Smooth muscle cell (in vitro differentiated cells): ENCODE measurements around the gene NR2C2. TPM values are rescaled to one million over a fixed set of nuclear protein-coding genes. Genes with fewer than 3 reads are reported as not detected.

Source experiments
- DNase-seq: peaks from one replicate; lab custom pipeline; 2025; ENCODE audit not compliant: unreplicated experiment; lab: John Stamatoyannopoulos, UW
- H2AFZ ChIP-seq: fragments of 200-600 bp; sonication (generic); 2 replicates; pipeline ENCODE4 v1.6.0; 2016; ENCODE audit warnings: antibody characterized with exemption, low read depth, mild to moderate bottlenecking
- H3F3A ChIP-seq: fragments of 200-600 bp; sonication (generic); 2 replicates; pipeline ENCODE4 v1.6.0; 2017; ENCODE audit warnings: antibody characterized with exemption, low read depth
- H3K27ac ChIP-seq: fragments of 200-600 bp; sonication (generic); 2 replicates; pipeline ENCODE4 v1.5.1; 2016; ENCODE audit warnings: low read depth, mild to moderate bottlenecking
- H3K27me3 ChIP-seq: fragments of 200-600 bp; sonication (generic); 2 replicates; pipeline ENCODE4 v1.6.1; 2016; ENCODE audit warnings: low read depth, mild to moderate bottlenecking
- H3K36me3 ChIP-seq: fragments of 200-600 bp; sonication (generic); 2 replicates; pipeline ENCODE4 v1.5.1; 2016; ENCODE audit warnings: low read depth
- H3K4me1 ChIP-seq: fragments of 200-600 bp; sonication (generic); 2 replicates; pipeline ENCODE4 v1.5.1; 2016; ENCODE audit warnings: low read depth
- H3K4me2 ChIP-seq: fragments of 200-600 bp; sonication (generic); 2 replicates; pipeline ENCODE4 v1.6.0; 2016; ENCODE audit warnings: mild to moderate bottlenecking
- H3K4me3 ChIP-seq: fragments of 200-600 bp; sonication (generic); 2 replicates; pipeline ENCODE4 v1.5.1; 2016; ENCODE audit warnings: mild to moderate bottlenecking
- H3K79me2 ChIP-seq: fragments of 200-600 bp; sonication (generic); 2 replicates; pipeline ENCODE4 v1.6.0; 2016; ENCODE audit warnings: low read depth, mild to moderate bottlenecking
- H3K9ac ChIP-seq: fragments of 200-600 bp; sonication (generic); 2 replicates; pipeline ENCODE4 v1.6.0; 2016; ENCODE audit warnings: low read depth
- H3K9me3 ChIP-seq: fragments of 200-600 bp; sonication (generic); replicated peaks from 2 replicates; pipeline ENCODE4 v1.5.1; 2016; ENCODE audit warnings: low read depth
- H4K20me1 ChIP-seq: fragments of 200-600 bp; sonication (generic); 2 replicates; pipeline ENCODE4 v1.6.0; 2016; ENCODE audit warnings: low read depth
- CTCF ChIP-seq: fragments of 200-600 bp; sonication (generic); IDR thresholded peaks from 2 replicates; pipeline ENCODE4 v1.5.1; 2017; ENCODE audit warnings: borderline replicate concordance, mild to moderate bottlenecking, antibody characterized with exemption; ENCODE audit not compliant: insufficient read depth, poor library complexity, severe bottlenecking
- WGBS: methylation state at CpG from one replicate; pipeline ENCODE4 v1.1.7; 2016; ENCODE audit warnings: low lambda C conversion rate; 5-methylcytosine and 5-hydroxymethylcytosine counted together
- polyA plus RNA-seq: library from polyadenylated mRNA; unstranded; fragments of >200 nt; fragmentation: Nextera tagmentation; extraction: Ambion mirVana; gene quantifications from 2 replicates; pipeline ENCODE4 v1.2.1, GENCODE V29; 2016
- total RNA-seq: library from RNA; depleted of rRNA; stranded (reverse); fragments of >200 nt; gene quantifications from 2 replicates; pipeline ENCODE4 v1.2.3, GENCODE V29; 2014

NR2C2 gene
- total and polyA plus RNA-seq, 2 experiments from 2014 or later = 11.6 to 28.5 TPM

- no peak overlapping the region for H3K9ac ChIP-seq
- no peaks in the 10 kb centered on the region for H3K9me3 ChIP-seq
- H2AFZ ChIP-seq = no peak overlapping the region
- no peak for DNase-seq
- H4K20me1 ChIP-seq = peaks cover 51% of the 10 kb centered on the region
- H3K36me3 ChIP-seq = no peaks in the 10 kb centered on the region
- no peaks in the 10 kb centered on the region for H3K27me3 ChIP-seq
- H3K4me1 ChIP-seq = peaks cover 23% of the 10 kb centered on the region
- peaks cover 84% of the 10 kb centered on the region for H3K79me2 ChIP-seq
- H3K27ac ChIP-seq = no peak overlapping the region
- no peak overlapping the region for H3K4me3 ChIP-seq
- 94% methylated on average over 2 of the region's 2 CpGs for WGBS
- no peaks in the 10 kb centered on the region for H3F3A ChIP-seq
- H3K4me2 ChIP-seq = no peak overlapping the region
- TF ChIP-seq CTCF = no peak
Observed at GRCh38 chr3:14950274-14950673, 2.9 kb downstream of the NR2C2 start.

DNA sequence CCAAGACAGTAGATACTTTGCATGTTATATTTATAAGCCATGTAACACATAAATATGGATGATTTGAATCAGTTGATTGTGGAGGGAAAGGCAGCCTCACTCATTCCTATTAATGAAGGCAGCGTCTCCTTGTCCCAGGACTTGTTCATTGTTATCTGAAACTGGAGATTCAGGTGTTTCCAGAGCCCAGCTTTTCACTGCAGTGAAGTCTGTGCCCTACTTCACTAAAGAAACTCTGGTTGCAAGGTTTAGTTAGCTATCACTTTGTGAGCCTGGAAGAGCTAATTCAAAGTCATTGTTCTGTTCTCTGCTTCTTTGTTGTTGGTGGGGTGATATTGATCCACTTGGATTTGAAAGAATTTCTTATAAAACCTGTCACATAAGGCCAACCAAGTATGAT, 9.8 kb downstream of the NR2C2 start:
- H2AFZ ChIP-seq = no peak overlapping the region
- no peak overlapping the region for H3K27ac ChIP-seq
- H3K36me3 ChIP-seq = no peaks in the 10 kb centered on the region
- H3K4me2 ChIP-seq = no peak overlapping the region
- H3K27me3 ChIP-seq = no peaks in the 10 kb centered on the region
- 75% methylated on average over 1 of the region's 1 CpG for WGBS
- no peak overlapping the region for H3K9ac ChIP-seq
- no peak for DNase-seq
- H3K4me3 ChIP-seq = no peak overlapping the region
- no peaks in the 10 kb centered on the region for H3K9me3 ChIP-seq
- no peaks in the 10 kb centered on the region for H3F3A ChIP-seq
- H3K79me2 ChIP-seq = peaks cover 98% of the 10 kb centered on the region
- TF ChIP-seq CTCF = no peak
- H3K4me1 ChIP-seq = no peaks in the 10 kb centered on the region
- peaks cover 77% of the 10 kb centered on the region for H4K20me1 ChIP-seq

DNA sequence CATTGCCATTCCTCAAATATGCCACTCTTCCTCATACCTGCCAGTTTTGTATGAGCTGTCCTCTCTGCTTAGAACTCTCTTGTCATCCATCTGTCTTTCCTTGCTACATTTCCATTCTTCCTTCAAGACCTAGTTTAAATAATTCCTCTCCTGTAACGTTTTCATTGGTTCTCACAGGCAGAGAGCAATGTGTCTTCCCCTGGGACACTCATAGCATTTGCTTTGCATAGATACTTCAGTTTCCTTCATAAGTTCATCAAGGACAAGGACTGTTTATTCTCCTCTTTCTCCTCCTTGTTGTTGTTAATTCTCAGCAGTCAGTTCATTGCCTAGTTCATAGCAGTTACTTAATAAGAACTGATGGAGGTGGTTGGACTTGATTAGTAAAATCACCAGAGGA, 10.5 kb downstream of the NR2C2 start:
- no peak for DNase-seq
- WGBS = 76% methylated on average over 1 of the region's 1 CpG
- no peaks in the 10 kb centered on the region for H3K9me3 ChIP-seq
- no peaks in the 10 kb centered on the region for H3F3A ChIP-seq
- peaks cover 77% of the 10 kb centered on the region for H4K20me1 ChIP-seq
- H3K9ac ChIP-seq = no peak overlapping the region
- peaks cover 5% of the 10 kb centered on the region for H3K36me3 ChIP-seq
- H3K4me2 ChIP-seq = no peak overlapping the region
- no peaks in the 10 kb centered on the region for H3K27me3 ChIP-seq
- no peaks in the 10 kb centered on the region for H3K4me1 ChIP-seq
- H3K27ac ChIP-seq = no peak overlapping the region
- H3K4me3 ChIP-seq = no peak overlapping the region
- TF ChIP-seq CTCF = no peak
- no peak overlapping the region for H2AFZ ChIP-seq
- H3K79me2 ChIP-seq = peaks cover 97% of the 10 kb centered on the region

DNA sequence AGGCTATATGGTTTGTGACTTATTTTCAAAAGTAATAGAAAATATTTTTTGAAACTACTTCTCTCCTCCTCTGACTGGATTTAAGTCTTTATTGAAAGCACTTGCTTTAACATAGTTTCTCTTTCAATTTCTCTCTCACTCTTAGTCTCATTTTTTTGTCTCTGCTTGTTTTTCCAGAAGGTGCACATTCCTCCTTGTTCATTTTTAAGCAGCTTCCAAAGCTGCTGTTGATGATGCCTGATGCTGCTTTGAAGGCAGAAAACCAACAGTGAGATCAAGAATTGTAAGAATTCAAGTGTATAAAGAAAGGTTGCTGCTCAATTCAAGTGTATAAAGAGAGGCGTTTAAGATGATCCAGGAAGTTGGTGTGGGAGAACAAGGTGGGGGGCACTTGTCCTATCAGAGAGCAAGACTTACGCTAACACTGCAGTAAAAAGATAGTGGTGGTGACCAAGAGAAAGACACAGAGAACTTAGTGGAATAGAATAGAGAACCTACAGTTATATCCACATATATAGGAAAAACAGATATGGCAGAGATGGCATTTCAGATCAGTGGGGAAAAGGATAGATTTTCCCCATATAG, 12.1 kb downstream of the NR2C2 start:
- H3K4me1 ChIP-seq = no peaks in the 10 kb centered on the region
- no peak for TF ChIP-seq CTCF
- no peak for DNase-seq
- no peaks in the 10 kb centered on the region for H3K9me3 ChIP-seq
- H3K4me3 ChIP-seq = no peak overlapping the region
- peaks cover 96% of the 10 kb centered on the region for H3K79me2 ChIP-seq
- no peak overlapping the region for H3K27ac ChIP-seq
- peaks cover 73% of the 10 kb centered on the region for H4K20me1 ChIP-seq
- H3K4me2 ChIP-seq = no peak overlapping the region
- no peak overlapping the region for H3K9ac ChIP-seq
- no peak overlapping the region for H2AFZ ChIP-seq
- WGBS = 86% methylated on average over 2 of the region's 2 CpGs
- H3F3A ChIP-seq = no peaks in the 10 kb centered on the region
- no peaks in the 10 kb centered on the region for H3K27me3 ChIP-seq
- H3K36me3 ChIP-seq = peaks cover 5% of the 10 kb centered on the region
